HG03378 (cell line): Measurements from ENCODE around the gene SPATA33.

Experiments
- ATAC-seq: cut with Tn5 transposase; IDR thresholded peaks from one replicate; pipeline ENCODE4 v1.9.1; 2021; ENCODE audit warnings: mild to moderate bottlenecking, moderate library complexity; ENCODE audit not compliant: unreplicated experiment

SPATA33 gene

DNA sequence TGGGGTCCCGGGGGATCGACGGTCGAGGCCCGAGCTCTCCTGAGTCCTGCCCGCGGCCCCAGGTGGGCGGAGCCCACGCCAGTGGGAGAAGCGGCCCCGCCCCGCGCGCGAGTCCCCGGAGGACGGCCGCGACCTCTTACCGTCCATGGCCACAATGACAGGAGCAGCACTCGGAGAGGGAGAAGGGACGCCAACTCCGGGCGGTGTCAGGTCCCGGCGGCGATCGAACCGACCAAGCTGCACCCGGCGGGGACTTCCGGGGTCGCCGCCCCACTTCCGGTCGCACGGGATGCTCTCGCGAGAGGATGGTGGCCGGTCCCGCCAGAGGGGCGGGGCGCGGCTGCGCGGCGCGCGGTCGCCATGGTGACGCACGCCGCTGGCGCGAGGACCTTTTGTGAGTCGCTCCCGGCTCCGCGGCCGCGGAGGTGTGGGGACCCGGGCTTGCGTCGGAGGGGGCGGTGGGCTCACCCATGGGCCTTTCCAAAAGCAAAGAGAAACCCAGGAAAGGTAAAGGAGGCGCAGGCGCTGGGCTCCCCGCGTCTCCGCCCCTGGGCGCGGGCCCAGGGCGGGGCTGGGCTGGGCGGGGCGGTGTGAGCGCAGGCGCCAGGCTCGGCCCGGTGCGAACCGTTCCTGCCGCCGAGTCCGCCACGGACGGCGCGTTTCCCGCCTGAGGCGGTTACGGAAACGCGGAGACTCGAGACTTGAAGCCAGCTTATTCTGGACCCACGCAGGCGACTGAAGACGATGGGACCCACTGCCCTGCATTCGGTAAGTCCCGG lies at the start of gene SPATA33, which contains the start of gene CHMP1A:
Gene SPATA33 (plus strand): TSS at position 395 of the 779 bp plus-strand sequence. CDS start 76 bp downstream, at position 471.
Gene CHMP1A (minus strand): TSS at position 267 of the 779 bp plus-strand sequence. CDS start 120 bp downstream, at position 147.
- ATAC-seq: peak; percentile 71

GRCh38 chr16:89607937-89608740 lies 49.5 kb upstream of the SPATA33 start:
- no peak for ATAC-seq

GRCh38 chr16:89610108-89610453 lies 47.6 kb upstream of the SPATA33 start:
- no peak for ATAC-seq

GRCh38 chr16:89612415-89613166 lies 45.0 kb upstream of the SPATA33 start:
- no peak for ATAC-seq

- ATAC-seq: no peak
Observed at GRCh38 chr16:89613231-89613953, 44.2 kb upstream of the SPATA33 start, which contains the start of gene DPEP1. Gene DPEP1, plus strand, starts transcription at chr16:89613642. Its CDS starts 16,769 bp downstream, at chr16:89630411.

DNA sequence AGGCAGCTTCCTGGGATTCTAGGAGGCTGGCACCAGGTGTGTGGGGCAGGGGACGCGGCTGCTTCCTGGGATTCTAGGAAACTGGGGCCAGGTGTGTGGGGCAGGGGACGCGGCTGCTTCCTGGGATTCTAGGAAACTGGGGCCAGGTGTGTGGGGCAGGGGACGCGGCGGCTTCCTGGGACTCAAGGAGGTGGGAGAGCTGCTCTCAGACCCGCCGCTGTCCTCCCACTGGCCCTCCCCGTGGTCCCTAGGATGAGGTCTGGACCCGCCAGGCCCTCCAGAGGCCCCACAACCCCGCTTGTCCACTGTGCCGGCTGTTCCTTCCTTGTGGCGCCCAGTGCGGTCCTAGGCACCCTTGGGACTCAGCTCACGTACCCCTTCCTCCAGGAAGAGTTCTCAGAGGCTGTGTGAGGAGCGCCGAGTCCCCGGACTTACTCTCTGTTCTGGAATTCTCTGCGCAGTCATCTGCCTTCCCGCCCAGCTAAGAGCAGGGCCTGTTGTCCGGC lies 43.6 kb upstream of the SPATA33 start:
- no peak for ATAC-seq

DNA sequence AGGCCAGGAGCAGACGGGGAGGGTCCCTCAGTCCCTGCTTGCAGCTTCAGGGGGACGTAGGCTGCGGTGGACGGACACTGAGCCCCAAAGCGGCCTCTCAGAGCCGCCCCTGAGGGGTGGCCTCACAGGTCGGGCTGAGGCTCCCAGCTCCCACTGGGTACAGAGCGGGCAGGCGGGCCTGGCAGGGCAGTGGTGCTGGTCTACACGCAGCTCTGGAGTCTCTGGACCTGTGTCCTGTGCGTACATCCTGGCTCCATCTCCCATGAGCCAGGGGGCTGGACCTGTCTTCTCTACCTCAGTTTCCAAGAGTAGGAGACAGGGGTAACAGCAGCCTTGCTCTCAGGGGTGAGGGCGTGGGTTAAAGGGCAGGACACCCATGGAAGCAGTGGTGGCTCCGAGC lies 42.5 kb upstream of the SPATA33 start:
- ATAC-seq: no peak

- no peak for ATAC-seq
Observed at GRCh38 chr16:89615596-89616090, 42.0 kb upstream of the SPATA33 start.

GRCh38 chr16:89616623-89617022 lies 41.0 kb upstream of the SPATA33 start:
- ATAC-seq: no peak

DNA sequence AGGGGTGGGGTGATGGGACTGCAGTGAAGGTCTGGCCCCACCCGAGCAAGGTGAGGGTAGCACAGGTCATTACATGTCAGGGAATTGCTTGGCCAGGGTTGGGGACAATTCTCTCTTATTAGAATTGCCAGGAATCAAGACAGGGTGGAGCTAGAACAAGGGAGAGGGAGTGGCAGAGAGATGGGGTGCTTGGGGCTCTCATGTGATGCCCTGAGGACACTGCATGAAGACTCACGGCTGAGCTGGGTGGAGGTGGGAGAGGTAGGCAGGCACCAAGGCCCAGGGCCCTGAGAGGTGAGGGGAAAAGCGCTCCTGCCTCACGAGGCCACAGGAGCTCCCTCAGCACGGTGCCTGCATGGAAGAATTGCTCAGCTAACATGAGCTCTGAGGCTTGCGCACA lies 40.6 kb upstream of the SPATA33 start:
- no peak for ATAC-seq

DNA sequence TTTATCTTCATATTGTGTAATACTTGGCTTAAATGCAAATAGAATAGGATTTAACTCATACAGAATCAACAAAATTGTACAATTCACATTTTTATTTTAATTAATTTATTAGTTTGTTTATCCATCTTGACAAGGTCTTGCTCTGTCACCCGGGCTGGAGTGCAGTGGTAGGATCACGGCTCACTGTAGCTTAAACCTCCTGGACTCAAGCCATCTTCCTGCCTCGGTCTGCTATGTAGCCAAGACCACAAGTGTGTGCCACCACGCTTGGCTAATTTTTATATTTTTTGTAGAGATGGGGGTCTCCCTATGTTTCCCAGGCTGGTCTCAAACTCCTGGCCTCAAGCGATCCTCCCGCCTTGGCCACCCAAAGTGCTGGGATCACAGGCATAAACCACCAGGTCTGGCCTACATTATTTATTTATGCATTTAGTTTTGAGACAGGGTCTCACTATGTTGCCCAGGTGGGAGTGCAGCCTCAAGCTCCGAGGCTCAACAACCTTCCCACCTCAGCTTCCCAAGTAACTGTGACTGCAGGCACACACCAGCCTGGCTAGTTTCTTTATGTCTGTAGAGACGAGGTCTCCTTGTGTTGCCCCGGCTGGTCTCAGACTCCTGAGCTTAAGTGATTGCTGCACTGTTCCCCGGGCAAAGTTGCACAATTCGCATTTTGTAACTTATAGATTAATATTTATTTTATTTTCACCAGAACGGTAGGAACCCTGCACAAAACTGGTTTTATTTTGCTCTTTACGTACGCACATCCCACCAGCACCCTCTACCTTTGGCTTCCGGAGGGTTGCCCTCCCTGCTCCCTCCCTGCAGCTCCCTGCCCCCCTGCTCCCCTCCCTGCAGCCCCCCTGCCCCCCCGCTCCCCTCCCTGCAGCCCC lies 39.3 kb upstream of the SPATA33 start:
- no peak for ATAC-seq

- ATAC-seq: no peak
Observed at GRCh38 chr16:89619840-89620239, 37.8 kb upstream of the SPATA33 start.

DNA sequence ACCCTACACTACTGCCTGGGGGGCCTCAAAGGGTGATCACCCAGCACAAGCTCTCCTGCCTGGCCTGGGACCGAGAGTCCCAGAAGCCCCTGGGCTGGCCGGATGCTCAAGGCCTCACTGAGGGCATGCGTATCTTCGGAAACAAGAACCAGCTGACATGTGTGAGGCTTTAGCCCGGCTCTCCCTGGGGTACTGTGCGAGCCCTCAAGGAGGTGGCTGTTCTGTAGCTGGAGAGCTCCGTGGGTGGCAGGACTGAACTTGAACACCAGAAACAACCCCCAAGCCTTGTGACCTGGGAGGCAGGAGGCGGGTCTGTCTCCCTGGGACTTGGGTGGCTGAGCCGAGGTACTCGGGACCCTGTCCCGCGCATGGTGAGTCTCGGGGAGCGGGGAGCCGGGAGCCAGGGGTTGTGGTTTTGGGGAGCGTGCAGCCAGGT lies 37.2 kb upstream of the SPATA33 start:
- no peak for ATAC-seq

DNA sequence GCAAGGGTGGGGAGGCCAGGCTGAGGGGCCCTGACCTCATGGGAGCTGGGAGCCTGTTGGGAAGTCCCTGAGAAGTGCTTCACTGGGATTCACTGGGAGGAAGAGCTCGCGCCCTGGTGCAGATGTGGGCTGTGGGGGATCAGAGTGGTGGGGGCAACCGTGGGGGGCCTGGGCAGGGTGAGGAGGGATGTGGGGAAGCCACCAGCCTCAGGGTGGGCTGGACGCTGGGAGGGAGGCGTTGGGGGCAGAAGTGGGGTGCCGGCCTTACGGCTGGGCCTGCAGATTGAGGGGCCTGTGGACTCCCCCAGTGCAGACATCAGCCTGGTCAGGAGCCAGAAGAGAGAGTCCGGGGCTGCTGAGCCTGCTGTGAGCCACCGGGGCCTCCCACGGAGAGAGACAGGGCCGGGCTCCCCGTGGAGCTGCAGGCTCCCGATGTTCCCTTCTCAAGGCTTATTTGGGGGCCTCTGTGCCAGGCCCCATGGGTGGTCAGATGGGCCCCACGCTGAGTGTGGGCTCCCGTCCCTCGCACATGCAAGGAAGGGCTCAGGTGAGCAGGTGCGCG lies 36.4 kb upstream of the SPATA33 start:
- ATAC-seq: no peak

- ATAC-seq: no peak
Observed at GRCh38 chr16:89621698-89622409, 35.8 kb upstream of the SPATA33 start.

GRCh38 chr16:89623511-89624261 lies 34.0 kb upstream of the SPATA33 start:
- no peak for ATAC-seq
